ENCODE data around the gene TEX28.
"Not testable (repeated sequence)": the region's sequence is repeated elsewhere in the genome, so short reads cannot be mapped to it uniquely, and the experiment has no call there.

GRCh38 chrX:154233620-154234019 is 61.3 kb downstream of the TEX28 start:
- TF ChIP-seq CTCF (conservative IDR thresholded peaks at IDR 0.05; ENCODE audit: low read depth in 2 of 2); JUNB (IDR thresholded peaks at IDR 0.05; ENCODE audit: unreplicated experiment); ZNF462 (CRISPR knock-in tag; IDR thresholded peaks at IDR 0.05); ETS1 (IDR thresholded peaks at IDR 0.05); POLR2AphosphoS5 (IDR thresholded peaks at IDR 0.05; ENCODE audit: low read depth); REST (IDR thresholded peaks at IDR 0.05; ENCODE audit: unreplicated experiment); ZNF114 (CRISPR knock-in tag; IDR thresholded peaks at IDR 0.05); EZH2 (IDR thresholded peaks at IDR 0.05; ENCODE audit: low read depth, unreplicated experiment); EZH2phosphoT487 (IDR thresholded peaks at IDR 0.05; ENCODE audit: unreplicated experiment); ZNF331 (CRISPR knock-in tag; IDR thresholded peaks at IDR 0.05; ENCODE audit: low read depth); NANOG (IDR thresholded peaks at IDR 0.05; ENCODE audit: borderline replicate concordance); CREB1 (CRISPR knock-in tag; IDR thresholded peaks at IDR 0.05; ENCODE audit: low read depth); STAT1 (IDR thresholded peaks at IDR 0.05; ENCODE audit: unreplicated experiment): not testable (repeated sequence)
